ENCODE measurements around the gene L3MBTL2.

The L3MBTL2 gene

DNA sequence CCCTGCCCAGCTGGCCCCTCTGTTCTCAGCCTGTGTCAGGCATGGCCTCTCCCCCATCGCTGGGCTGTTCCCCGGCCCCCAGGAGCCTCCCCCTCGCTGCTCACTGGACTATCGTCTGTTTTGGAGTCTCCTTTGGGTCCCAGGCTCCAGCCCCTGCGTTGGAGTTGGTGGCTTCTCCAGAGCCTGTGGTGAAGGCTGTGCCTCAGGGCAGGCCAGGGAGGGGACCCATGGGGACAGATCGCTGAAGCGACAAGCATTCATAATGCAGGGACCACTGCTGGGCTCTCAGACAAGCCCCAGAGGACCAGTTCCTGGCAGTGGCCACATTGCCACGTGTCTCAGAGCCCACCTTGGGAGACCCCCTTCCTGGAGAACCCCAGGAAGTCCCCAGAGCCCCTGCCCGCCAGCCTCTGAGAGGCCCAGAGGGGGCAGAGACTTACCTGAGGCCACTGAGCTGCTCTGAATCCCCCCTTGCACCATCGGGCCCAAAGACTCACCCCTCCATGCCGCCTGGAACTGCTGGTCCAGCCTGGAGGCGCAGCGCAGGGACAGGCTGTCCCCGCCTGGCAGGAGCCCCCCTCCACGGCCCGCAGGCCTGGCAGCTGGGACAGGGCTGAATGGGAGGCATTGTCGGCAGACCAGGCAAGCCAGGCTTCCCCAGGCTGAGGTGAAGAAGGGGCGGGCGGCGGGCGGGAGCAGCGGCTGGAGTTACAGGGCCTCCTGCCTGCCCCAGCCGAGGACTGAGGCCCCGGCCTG is 35.4 kb downstream of the L3MBTL2 start, which contains the start of gene CHADL:
Gene CHADL, minus strand, starts transcription at position 555 of the 756 bp plus-strand sequence. Its CDS starts 50 bp downstream, at position 505.
- H3K9ac ChIP-seq (ENCODE audit: low read length) = no peak within 1 kb of the TSS

GRCh38 chr22:41241133-41241676 is 36.1 kb downstream of the L3MBTL2 start:
- H3K27me3 ChIP-seq (ENCODE audit: low read depth, low read length) = no peaks in the 10 kb centered on the region
- H3K79me2 ChIP-seq (ENCODE audit: low read length) = no peaks in the 10 kb centered on the region
- H3K9ac ChIP-seq (ENCODE audit: low read length) = no peak overlapping the region
- no peaks in the 10 kb centered on the region for H3K9me3 ChIP-seq (ENCODE audit: insufficient read depth, low read length)
- no peak overlapping the region for H3K27ac ChIP-seq (ENCODE audit: low read length)
- TF ChIP-seq CTCF (IDR thresholded peaks at IDR 0.05; ENCODE audit: low read depth, low read length) (no peak), EZH2phosphoT487 (IDR thresholded peaks at IDR 0.05; ENCODE audit: low read depth) (no peak)
- H3K4me3 ChIP-seq (ENCODE audit: low read length) = no peak overlapping the region
- H3K4me2 ChIP-seq (ENCODE audit: low read length) = no peak overlapping the region
- H4K20me1 ChIP-seq (ENCODE audit: insufficient read depth, low read length) = no peaks in the 10 kb centered on the region
- peaks cover 9% of the 10 kb centered on the region; the same call in 1 of the 2 replicates for H3K4me1 ChIP-seq (ENCODE audit: low read length)
- peaks cover 13% of the 10 kb centered on the region for H3K36me3 ChIP-seq (replicated peaks; ENCODE audit: low read depth, low read length)
- H2AFZ ChIP-seq (ENCODE audit: low read depth, low read length) = no peak overlapping the region

More for the DNA sequence above, 35.4 kb downstream of the L3MBTL2 start, which contains the start of gene CHADL:
- Histone ChIP-seq H3K4me2 (ENCODE audit: low read length) (no peak within 1 kb of the TSS), H3K4me3 (ENCODE audit: low read length) (no peak within 1 kb of the TSS), H2AFZ (ENCODE audit: low read depth, low read length) (no peak within 1 kb of the TSS), H4K20me1 (ENCODE audit: insufficient read depth, low read length) (no peaks in the 10 kb centered on the region), H3K27me3 (ENCODE audit: low read depth, low read length) (no peaks in the 10 kb centered on the region), H3K27ac (ENCODE audit: low read length) (no peak within 1 kb of the TSS), H3K9me3 (ENCODE audit: insufficient read depth, low read length) (no peaks in the 10 kb centered on the region), H3K79me2 (ENCODE audit: low read length) (no peaks in the 10 kb centered on the region), H3K4me1 (ENCODE audit: low read length) (peaks cover 9% of the 10 kb centered on the region; the same call in 1 of the 2 replicates), H3K36me3 (replicated peaks; ENCODE audit: low read depth, low read length) (peaks cover 6% of the 10 kb centered on the region)
- TF ChIP-seq CTCF (IDR thresholded peaks at IDR 0.05; ENCODE audit: low read depth, low read length) (no peak), EZH2phosphoT487 (IDR thresholded peaks at IDR 0.05; ENCODE audit: low read depth) (no peak)

DNA sequence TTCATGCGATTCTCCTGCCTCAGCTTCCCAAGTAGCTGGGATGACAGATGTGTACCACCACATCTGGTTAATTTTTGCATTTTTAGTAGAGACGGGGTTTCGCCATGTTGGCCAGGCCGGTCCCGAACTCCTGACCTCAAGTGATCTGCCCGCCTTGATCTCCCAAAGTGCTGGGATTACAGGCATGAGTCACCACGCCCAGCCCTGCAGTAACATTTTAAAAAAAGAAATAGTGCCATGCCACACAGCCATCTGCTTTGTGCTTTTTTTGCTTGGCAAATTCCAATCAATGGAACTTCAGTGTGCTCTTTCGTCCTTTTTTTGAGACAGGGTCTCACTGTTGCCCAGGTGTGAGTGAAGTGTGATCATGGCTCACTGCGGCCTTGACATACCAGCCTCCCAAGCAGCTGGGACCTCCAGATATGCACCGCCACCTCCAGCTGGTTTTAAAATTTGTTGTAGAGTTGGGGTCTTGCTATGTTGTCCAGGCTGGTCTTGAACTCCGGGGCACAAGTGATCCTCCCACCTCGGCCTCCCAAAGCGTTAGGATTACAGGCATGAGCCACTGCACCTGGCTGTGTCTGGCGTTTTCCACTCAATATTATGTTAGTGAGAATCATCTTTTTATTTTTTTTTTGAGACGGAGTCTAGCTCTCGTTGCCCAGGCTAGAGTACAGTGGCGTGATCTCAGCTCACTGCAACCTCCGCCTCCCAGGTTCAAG is 37.4 kb downstream of the L3MBTL2 start:
- Histone ChIP-seq H3K36me3 (replicated peaks; ENCODE audit: low read depth, low read length) (peaks cover 22% of the 10 kb centered on the region), H3K9ac (ENCODE audit: low read length) (no peak overlapping the region), H3K27me3 (ENCODE audit: low read depth, low read length) (no peaks in the 10 kb centered on the region), H3K4me1 (ENCODE audit: low read length) (peaks cover 3% of the 10 kb centered on the region; the same call in 1 of the 2 replicates), H3K4me2 (ENCODE audit: low read length) (no peak overlapping the region), H3K4me3 (ENCODE audit: low read length) (no peak overlapping the region), H3K27ac (ENCODE audit: low read length) (no peak overlapping the region), H3K79me2 (ENCODE audit: low read length) (no peaks in the 10 kb centered on the region), H2AFZ (ENCODE audit: low read depth, low read length) (no peak overlapping the region), H4K20me1 (ENCODE audit: insufficient read depth, low read length) (no peaks in the 10 kb centered on the region), H3K9me3 (ENCODE audit: insufficient read depth, low read length) (no peaks in the 10 kb centered on the region)
- TF ChIP-seq EZH2phosphoT487 (IDR thresholded peaks at IDR 0.05; ENCODE audit: low read depth) = no peak
- TF ChIP-seq CTCF (IDR thresholded peaks at IDR 0.05; ENCODE audit: low read depth, low read length) = no peak

DNA sequence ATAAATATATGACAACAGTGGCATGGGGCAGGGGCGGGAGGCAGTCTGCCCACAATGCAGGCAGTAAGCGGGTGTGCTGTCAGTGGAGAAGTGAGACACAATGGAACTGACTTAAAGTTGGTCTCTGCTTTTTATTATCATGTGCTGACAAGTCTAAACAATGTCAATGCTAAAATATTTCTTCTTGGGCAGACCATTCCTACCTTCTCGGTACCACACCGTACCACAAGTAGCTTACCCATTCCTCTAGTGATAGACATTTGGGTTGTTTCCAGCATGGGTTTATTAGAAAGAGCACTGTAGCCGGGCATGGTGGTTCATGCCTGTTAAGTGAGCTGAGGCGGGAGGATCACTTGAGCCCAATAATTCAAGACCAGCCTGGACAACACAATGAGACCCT is 38.2 kb downstream of the L3MBTL2 start:
- Histone ChIP-seq H4K20me1 (ENCODE audit: insufficient read depth, low read length) (no peaks in the 10 kb centered on the region), H3K9me3 (ENCODE audit: insufficient read depth, low read length) (no peaks in the 10 kb centered on the region), H3K9ac (ENCODE audit: low read length) (no peak overlapping the region), H3K27ac (ENCODE audit: low read length) (no peak overlapping the region), H3K4me2 (ENCODE audit: low read length) (no peak overlapping the region), H3K79me2 (ENCODE audit: low read length) (no peaks in the 10 kb centered on the region), H3K27me3 (ENCODE audit: low read depth, low read length) (no peaks in the 10 kb centered on the region), H2AFZ (ENCODE audit: low read depth, low read length) (no peak overlapping the region), H3K36me3 (replicated peaks; ENCODE audit: low read depth, low read length) (peaks cover 26% of the 10 kb centered on the region), H3K4me3 (ENCODE audit: low read length) (no peak overlapping the region), H3K4me1 (ENCODE audit: low read length) (no peaks in the 10 kb centered on the region)
- TF ChIP-seq EZH2phosphoT487 (IDR thresholded peaks at IDR 0.05; ENCODE audit: low read depth) = no peak
- no peak for TF ChIP-seq CTCF (IDR thresholded peaks at IDR 0.05; ENCODE audit: low read depth, low read length)

Data from OCI-LY3 (cell line).